GM12801 (cell line): ENCODE results near the gene LINS1.

Experiments used
- CTCF ChIP-seq: IDR thresholded peaks from one replicate; pipeline ENCODE4 v1.5.1; 2011; ENCODE audit warnings: control low read depth; ENCODE audit not compliant: insufficient read length; ENCODE audit errors: extremely low read depth

The LINS1 gene

GRCh38 chr15:100547961-100548360 is 54.0 kb downstream of the LINS1 start:
- no peak for TF ChIP-seq CTCF

- no peak for TF ChIP-seq CTCF
Measured at GRCh38 chr15:100544946-100545345, 57.0 kb downstream of the LINS1 start.

- no peak for TF ChIP-seq CTCF
Measured at GRCh38 chr15:100544338-100544841, 57.6 kb downstream of the LINS1 start.

GRCh38 chr15:100542290-100542689 is 59.7 kb downstream of the LINS1 start:
- no peak for TF ChIP-seq CTCF

- TF ChIP-seq CTCF, result no peak
Measured at GRCh38 chr15:100537331-100537730, 64.7 kb downstream of the LINS1 start.

- TF ChIP-seq CTCF, result no peak
Measured at GRCh38 chr15:100536733-100537132, 65.3 kb downstream of the LINS1 start.

GRCh38 chr15:100533886-100534285 is 68.1 kb downstream of the LINS1 start:
- TF ChIP-seq CTCF, result no peak
